ENCODE data around the gene RAP1GAP2. TPM values are rescaled to one million over a fixed set of nuclear protein-coding genes. Genes with fewer than 3 reads are reported as not detected.
"Not testable (repeated sequence)": the region's sequence is repeated elsewhere in the genome, so short reads cannot be mapped to it uniquely, and the experiment has no call there.

RAP1GAP2 gene
- total RNA-seq, 2 donors from 2014 or later: 28.9 to 48.3 TPM

- Histone ChIP-seq H3K36me3 (no peaks in the 10 kb centered on the region), H3K4me3 (peak overlapping the region; percentile 50 to 57), H3K27me3 (replicated peaks; ENCODE audit: insufficient read depth) (no peaks in the 10 kb centered on the region), H3K9me3 (no peaks in the 10 kb centered on the region), H3K27ac (peak overlapping the region; percentile 40 to 50), H3K4me1 (replicated peaks) (no peaks in the 10 kb centered on the region)
- TF ChIP-seq CTCF (IDR thresholded peaks at IDR 0.05): peak; percentile 61 to 92 (median 88)
- TF ChIP-seq POLR2A (IDR thresholded peaks at IDR 0.05): peak; percentile 37
- peak; percentile 91 for TF ChIP-seq POLR2AphosphoS5 (IDR thresholded peaks at IDR 0.05)
- intact Hi-C loops (cut with DNase I): loop anchor here (10.0 kb wide), 1 partner anchor 596 kb away; no protein-coding TSS in a partner anchor
- under 1% methylated on average over 36 of the region's 50 CpGs for WGBS
- DNase-seq (ENCODE audit: low spot score): peak; percentile 97
Observed at GRCh38 chr17:3048727-3049471, 252.7 kb downstream of the RAP1GAP2 start.

GRCh38 chr17:3049705-3050295, 253.6 kb downstream of the RAP1GAP2 start:
- intact Hi-C loops (cut with DNase I): loop anchor here (10.0 kb wide), 1 partner anchor 595 kb away; no protein-coding TSS in a partner anchor
- no peak for TF ChIP-seq POLR2A (IDR thresholded peaks at IDR 0.05)
- no peak for TF ChIP-seq CTCF (IDR thresholded peaks at IDR 0.05)
- no peak for TF ChIP-seq POLR2AphosphoS5 (IDR thresholded peaks at IDR 0.05)
- H3K4me1 ChIP-seq (replicated peaks): no peaks in the 10 kb centered on the region
- no peak for DNase-seq (ENCODE audit: low spot score)
- no peak overlapping the region for H3K27ac ChIP-seq
- 80% methylated on average over 8 of the region's 8 CpGs for WGBS
- H3K36me3 ChIP-seq: no peaks in the 10 kb centered on the region
- H3K9me3 ChIP-seq: no peaks in the 10 kb centered on the region
- H3K4me3 ChIP-seq: no peak overlapping the region
- no peaks in the 10 kb centered on the region for H3K27me3 ChIP-seq (replicated peaks; ENCODE audit: insufficient read depth)

GRCh38 chr17:3054868-3055267, 258.6 kb downstream of the RAP1GAP2 start:
- H3K4me3 ChIP-seq; H3K36me3 ChIP-seq; H3K27me3 ChIP-seq (replicated peaks; ENCODE audit: insufficient read depth); intact Hi-C loops (cut with DNase I); H3K4me1 ChIP-seq (replicated peaks); DNase-seq (ENCODE audit: low spot score); H3K27ac ChIP-seq; H3K9me3 ChIP-seq: not testable (repeated sequence)
- 100% methylated on average over 1 of the region's 2 CpGs for WGBS

GRCh38 chr17:3062824-3063377, 266.7 kb downstream of the RAP1GAP2 start:
- DNase-seq (ENCODE audit: low spot score); intact Hi-C loops (cut with DNase I); H3K36me3 ChIP-seq; H3K4me3 ChIP-seq; H3K27me3 ChIP-seq (replicated peaks; ENCODE audit: insufficient read depth); H3K27ac ChIP-seq; H3K4me1 ChIP-seq (replicated peaks); H3K9me3 ChIP-seq: not testable (repeated sequence)
- 87% methylated on average over 8 of the region's 8 CpGs for WGBS

GRCh38 chr17:3063507-3063906, 267.3 kb downstream of the RAP1GAP2 start, which contains the start of gene OR1D5:
TSS of gene OR1D5 (minus strand) at chr17:3063607. CDS start at chr17:3063607, 0 bp downstream.
- H3K36me3 ChIP-seq; DNase-seq (ENCODE audit: low spot score); intact Hi-C loops (cut with DNase I); H3K27ac ChIP-seq; H3K9me3 ChIP-seq; H3K4me1 ChIP-seq (replicated peaks); H3K27me3 ChIP-seq (replicated peaks; ENCODE audit: insufficient read depth); H3K4me3 ChIP-seq: not testable (repeated sequence)
- no CpG with 5 or more reads among the region's 2 CpGs for WGBS

GRCh38 chr17:3065192-3065591, 269.0 kb downstream of the RAP1GAP2 start:
- H3K4me1 ChIP-seq (replicated peaks); H3K9me3 ChIP-seq; H3K27me3 ChIP-seq (replicated peaks; ENCODE audit: insufficient read depth); H3K36me3 ChIP-seq; intact Hi-C loops (cut with DNase I); H3K4me3 ChIP-seq; H3K27ac ChIP-seq; DNase-seq (ENCODE audit: low spot score): not testable (repeated sequence)
- WGBS: 33% methylated on average over 1 of the region's 1 CpG

GRCh38 chr17:3073850-3074249, 277.6 kb downstream of the RAP1GAP2 start:
- H3K9me3 ChIP-seq; intact Hi-C loops (cut with DNase I); H3K4me1 ChIP-seq (replicated peaks); H3K36me3 ChIP-seq; DNase-seq (ENCODE audit: low spot score); H3K27ac ChIP-seq; H3K4me3 ChIP-seq; H3K27me3 ChIP-seq (replicated peaks; ENCODE audit: insufficient read depth): not testable (repeated sequence)
- 78% methylated on average over 4 of the region's 4 CpGs for WGBS

MicroRNA genes within 50 kb of the gene (microRNA counts, 767-probe panel; counts per million panel counts)
- 0 to 431 counts per million in 2 donors for microRNA hsa-miR-1253

Small RNAs within 50 kb of the gene (microRNA-seq; reads per million reads assigned to microRNA genes)
- gene MIR1253: not detected

Small RNAs within 50 kb of the gene (small RNA-seq; reads per million reads assigned to genes)
- gene MIR1253 (0 reads per million in 2 donors), gene hsa-mir-1253 (0 reads per million in 2 donors)

Other genes with a start within 250 kb of the RAP1GAP2 start
- 10 to 100 TPM; 47.9 to 92.9 TPM for gene PAFAH1B1, start 202.8 kb upstream of the RAP1GAP2 start, total RNA-seq
- gene CLUH, start 84.7 kb upstream of the RAP1GAP2 start, total RNA-seq: 100 to 1,000 TPM in 1 of 2 donors, 10 to 100 TPM in 1; 68.5 to 137 TPM
- gene CCDC92B, start 46.8 kb upstream of the RAP1GAP2 start, total RNA-seq: 1 to 10 TPM in 1 of 2 donors, not detected in 1; 1.9 TPM